Measurements from ENCODE around the gene SYN1. TPM values are rescaled to one million over a fixed set of nuclear protein-coding genes. Genes with fewer than 3 reads are reported as not detected.

Gene SYN1
- total RNA-seq, 1 donor from 2014 or later: not detected

- H3K4me3 Mint-ChIP-seq: no peak overlapping the region
Observed at GRCh38 chrX:47633689-47634590, 14.3 kb upstream of the SYN1 start.

GRCh38 chrX:47632666-47633065 lies 13.0 kb upstream of the SYN1 start:
- H3K4me3 Mint-ChIP-seq: no peak overlapping the region
- no peak for DNase-seq (ENCODE audit: low spot score)
- TF ChIP-seq EZH2phosphoT487 (IDR thresholded peaks at IDR 0.05): no peak
- TF ChIP-seq EZH2 (IDR thresholded peaks at IDR 0.05): no peak
- TF ChIP-seq, protein P1, sequence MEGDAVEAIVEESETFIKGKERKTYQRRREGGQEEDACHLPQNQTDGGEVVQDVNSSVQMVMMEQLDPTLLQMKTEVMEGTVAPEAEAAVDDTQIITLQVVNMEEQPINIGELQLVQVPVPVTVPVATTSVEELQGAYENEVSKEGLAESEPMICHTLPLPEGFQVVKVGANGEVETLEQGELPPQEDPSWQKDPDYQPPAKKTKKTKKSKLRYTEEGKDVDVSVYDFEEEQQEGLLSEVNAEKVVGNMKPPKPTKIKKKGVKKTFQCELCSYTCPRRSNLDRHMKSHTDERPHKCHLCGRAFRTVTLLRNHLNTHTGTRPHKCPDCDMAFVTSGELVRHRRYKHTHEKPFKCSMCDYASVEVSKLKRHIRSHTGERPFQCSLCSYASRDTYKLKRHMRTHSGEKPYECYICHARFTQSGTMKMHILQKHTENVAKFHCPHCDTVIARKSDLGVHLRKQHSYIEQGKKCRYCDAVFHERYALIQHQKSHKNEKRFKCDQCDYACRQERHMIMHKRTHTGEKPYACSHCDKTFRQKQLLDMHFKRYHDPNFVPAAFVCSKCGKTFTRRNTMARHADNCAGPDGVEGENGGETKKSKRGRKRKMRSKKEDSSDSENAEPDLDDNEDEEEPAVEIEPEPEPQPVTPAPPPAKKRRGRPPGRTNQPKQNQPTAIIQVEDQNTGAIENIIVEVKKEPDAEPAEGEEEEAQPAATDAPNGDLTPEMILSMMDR (IDR thresholded peaks at IDR 0.05): no peak
- H3K9me3 ChIP-seq (ENCODE audit: low read depth): no peaks in the 10 kb centered on the region
- H4K20me1 ChIP-seq (ENCODE audit: low read depth): no peaks in the 10 kb centered on the region
- H3K36me3 ChIP-seq: no peaks in the 10 kb centered on the region
- H3K36me3 Mint-ChIP-seq: peaks cover 6% of the 10 kb centered on the region
- no peaks in the 10 kb centered on the region for H3K4me1 Mint-ChIP-seq
- H3K4me1 ChIP-seq: peaks cover 4% of the 10 kb centered on the region
- no peak overlapping the region for H3K27ac Mint-ChIP-seq
- H3K27ac ChIP-seq: no peak overlapping the region
- H3K4me2 ChIP-seq: no peak overlapping the region
- no peak overlapping the region for H2AFZ ChIP-seq (replicated peaks)
- H3K9me3 Mint-ChIP-seq: peaks cover 16% of the 10 kb centered on the region
- no peak overlapping the region for H3K9ac ChIP-seq
- H3K27me3 Mint-ChIP-seq (ENCODE audit: insufficient read depth, low read depth): peaks cover 1% of the 10 kb centered on the region
- H3K79me2 ChIP-seq (ENCODE audit: low read depth): no peaks in the 10 kb centered on the region
- H3K27me3 ChIP-seq: no peaks in the 10 kb centered on the region
- H3K4me3 ChIP-seq: no peak overlapping the region
- no peaks in the 10 kb centered on the region for H3F3A ChIP-seq (ENCODE audit: low read depth)

More at GRCh38 chrX:47633689-47634590, 14.3 kb upstream of the SYN1 start:
- Histone ChIP-seq H3K9me3 (ENCODE audit: low read depth) (no peaks in the 10 kb centered on the region), H3K27ac (no peak overlapping the region), H3K4me2 (no peak overlapping the region), H3K9ac (no peak overlapping the region), H3K4me3 (no peak overlapping the region), H4K20me1 (ENCODE audit: low read depth) (no peaks in the 10 kb centered on the region), H3K79me2 (ENCODE audit: low read depth) (no peaks in the 10 kb centered on the region), H3K36me3 (no peaks in the 10 kb centered on the region), H3F3A (ENCODE audit: low read depth) (no peaks in the 10 kb centered on the region), H2AFZ (replicated peaks) (no peak overlapping the region), H3K27me3 (no peaks in the 10 kb centered on the region), H3K4me1 (peaks cover 4% of the 10 kb centered on the region)
- H3K27me3 Mint-ChIP-seq (ENCODE audit: insufficient read depth, low read depth): no peaks in the 10 kb centered on the region
- no peak overlapping the region for H3K27ac Mint-ChIP-seq
- TF ChIP-seq EZH2 (IDR thresholded peaks at IDR 0.05) (no peak), EZH2phosphoT487 (IDR thresholded peaks at IDR 0.05) (no peak)
- TF ChIP-seq, protein P1 (IDR thresholded peaks at IDR 0.05): no peak
- peaks cover 11% of the 10 kb centered on the region for H3K36me3 Mint-ChIP-seq
- no peaks in the 10 kb centered on the region for H3K4me1 Mint-ChIP-seq
- DNase-seq (ENCODE audit: low spot score): no peak
- peaks cover 16% of the 10 kb centered on the region for H3K9me3 Mint-ChIP-seq

DNA sequence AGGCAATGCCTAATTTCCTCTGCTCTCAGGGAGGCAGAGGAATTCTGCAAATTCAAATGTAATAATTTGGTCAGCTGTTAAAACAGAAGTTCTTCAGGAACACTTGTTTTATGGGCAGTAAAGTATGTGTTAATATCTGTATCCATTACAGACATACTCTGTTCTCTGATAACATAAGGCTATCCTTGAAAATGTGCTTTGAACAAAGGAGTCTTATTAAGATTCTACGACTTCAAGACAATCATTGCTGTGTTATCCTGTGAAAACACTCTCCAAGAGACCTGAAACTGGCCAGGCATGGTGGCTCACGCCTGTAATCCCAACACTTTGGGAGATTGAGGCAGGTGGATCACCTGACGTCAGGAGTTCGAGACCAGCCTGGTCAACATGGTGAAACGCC lies 12.0 kb upstream of the SYN1 start:
- Mint-ChIP-seq H3K9me3 (peaks cover 13% of the 10 kb centered on the region), H3K27me3 (ENCODE audit: insufficient read depth, low read depth) (peaks cover 2% of the 10 kb centered on the region), H3K4me3 (no peak overlapping the region), H3K36me3 (peaks cover 2% of the 10 kb centered on the region), H3K27ac (no peak overlapping the region), H3K4me1 (no peaks in the 10 kb centered on the region)
- Histone ChIP-seq H4K20me1 (ENCODE audit: low read depth) (no peaks in the 10 kb centered on the region), H3K9me3 (ENCODE audit: low read depth) (no peaks in the 10 kb centered on the region), H3K36me3 (no peaks in the 10 kb centered on the region), H3K4me1 (peaks cover 4% of the 10 kb centered on the region), H3K9ac (no peak overlapping the region), H3K79me2 (ENCODE audit: low read depth) (no peaks in the 10 kb centered on the region), H3F3A (ENCODE audit: low read depth) (no peaks in the 10 kb centered on the region), H2AFZ (replicated peaks) (no peak overlapping the region), H3K27ac (no peak overlapping the region), H3K4me3 (no peak overlapping the region), H3K27me3 (no peaks in the 10 kb centered on the region), H3K4me2 (no peak overlapping the region)
- DNase-seq (ENCODE audit: low spot score): no peak
- TF ChIP-seq EZH2 (IDR thresholded peaks at IDR 0.05) (no peak), EZH2phosphoT487 (IDR thresholded peaks at IDR 0.05) (no peak)
- TF ChIP-seq, protein P1 (IDR thresholded peaks at IDR 0.05): no peak

Measured in neural progenitor cell (in vitro differentiated cells).